ENCODE data around the gene PRPF31.

GRCh38 chr19:54156490-54156889 is 40.9 kb downstream of the PRPF31 start:
- TF ChIP-seq, protein P1, sequence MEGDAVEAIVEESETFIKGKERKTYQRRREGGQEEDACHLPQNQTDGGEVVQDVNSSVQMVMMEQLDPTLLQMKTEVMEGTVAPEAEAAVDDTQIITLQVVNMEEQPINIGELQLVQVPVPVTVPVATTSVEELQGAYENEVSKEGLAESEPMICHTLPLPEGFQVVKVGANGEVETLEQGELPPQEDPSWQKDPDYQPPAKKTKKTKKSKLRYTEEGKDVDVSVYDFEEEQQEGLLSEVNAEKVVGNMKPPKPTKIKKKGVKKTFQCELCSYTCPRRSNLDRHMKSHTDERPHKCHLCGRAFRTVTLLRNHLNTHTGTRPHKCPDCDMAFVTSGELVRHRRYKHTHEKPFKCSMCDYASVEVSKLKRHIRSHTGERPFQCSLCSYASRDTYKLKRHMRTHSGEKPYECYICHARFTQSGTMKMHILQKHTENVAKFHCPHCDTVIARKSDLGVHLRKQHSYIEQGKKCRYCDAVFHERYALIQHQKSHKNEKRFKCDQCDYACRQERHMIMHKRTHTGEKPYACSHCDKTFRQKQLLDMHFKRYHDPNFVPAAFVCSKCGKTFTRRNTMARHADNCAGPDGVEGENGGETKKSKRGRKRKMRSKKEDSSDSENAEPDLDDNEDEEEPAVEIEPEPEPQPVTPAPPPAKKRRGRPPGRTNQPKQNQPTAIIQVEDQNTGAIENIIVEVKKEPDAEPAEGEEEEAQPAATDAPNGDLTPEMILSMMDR (IDR thresholded peaks at IDR 0.05) = no peak
- TF ChIP-seq POLR2AphosphoS5 (IDR thresholded peaks at IDR 0.05; ENCODE audit: insufficient read depth in 1 of 2, low read depth in 1 of 2) = no peak
- TF ChIP-seq POLR2A (IDR thresholded peaks at IDR 0.05) = no peak
